OCI-LY3 (cell line): ENCODE results near the gene MX1.
A peak's percentile ranks its signal among the peaks of the same experiment; 100 is the strongest.

Experiments
- H2AFZ ChIP-seq: fragments of 200-600, 300-600 bp; shearing (Covaris generic); 2 replicates; pipeline ENCODE4 v1.6.0; 2014; ENCODE audit warnings: antibody characterized with exemption, low read depth, low read length
- H3K27ac ChIP-seq: fragments of 200-600, 300-600 bp; sonication (generic); 2 replicates; pipeline ENCODE4 v1.5.1; 2014; ENCODE audit warnings: mild to moderate bottlenecking, low read length, moderate library complexity, mixed read lengths
- H3K27me3 ChIP-seq: fragments of 200-600, 300-600 bp; sonication (generic); 2 replicates; pipeline ENCODE4 v1.6.1; 2014; ENCODE audit warnings: low read depth, low read length, mixed read lengths
- H3K36me3 ChIP-seq: fragments of 200-600, 300-600 bp; sonication (generic); replicated peaks from 2 replicates; pipeline ENCODE3; 2014; ENCODE audit warnings: low read depth, low read length, mixed read lengths
- H3K4me1 ChIP-seq: fragments of 300-600, 200-600 bp; sonication (generic); 2 replicates; pipeline ENCODE4 v1.6.1; 2014; ENCODE audit warnings: low read length, mixed read lengths
- H3K4me2 ChIP-seq: fragments of 200-600, 300-600 bp; sonication (generic); 2 replicates; pipeline ENCODE4 v1.6.1; 2014; ENCODE audit warnings: low read length, mixed read lengths
- H3K4me3 ChIP-seq: fragments of 300-600, 200-600 bp; sonication (generic); 2 replicates; pipeline ENCODE4 v1.5.1; 2014; ENCODE audit warnings: antibody characterized with exemption, mild to moderate bottlenecking, low read length, moderate library complexity
- H3K79me2 ChIP-seq: fragments of 300-600, 200-600 bp; shearing (Covaris generic); 2 replicates; pipeline ENCODE4 v1.6.1; 2014; ENCODE audit warnings: mild to moderate bottlenecking, low read length, mixed read lengths
- H3K9ac ChIP-seq: fragments of 300-600, 200-600 bp; shearing (Covaris generic); 2 replicates; pipeline ENCODE4 v1.6.0; 2014; ENCODE audit warnings: mild to moderate bottlenecking, low read length, moderate library complexity
- H3K9me3 ChIP-seq: fragments of 200-600, 300-600 bp; shearing (Covaris generic); 2 replicates; pipeline ENCODE4 v1.6.1; 2014; ENCODE audit warnings: low read length, mixed read lengths; ENCODE audit not compliant: insufficient read depth
- H4K20me1 ChIP-seq: fragments of 200-600, 300-600 bp; sonication (generic); 2 replicates; pipeline ENCODE4 v1.6.1; 2016; ENCODE audit warnings: low read length, mixed read lengths; ENCODE audit not compliant: insufficient read depth
- EZH2phosphoT487 ChIP-seq: fragments of 200-600 bp; shearing (Covaris generic); IDR thresholded peaks from 2 replicates; pipeline ENCODE4 v1.6.1; 2018; ENCODE audit warnings: antibody characterized with exemption, mixed run types, low read depth
- TF ChIP-seq, protein P1 (sequence below): fragments of 200-600, 300-600 bp; sonication (generic); IDR thresholded peaks from 2 replicates; pipeline ENCODE4 v1.5.1; 2014; ENCODE audit warnings: antibody characterized with exemption, low read length, low read depth

MX1 gene

DNA sequence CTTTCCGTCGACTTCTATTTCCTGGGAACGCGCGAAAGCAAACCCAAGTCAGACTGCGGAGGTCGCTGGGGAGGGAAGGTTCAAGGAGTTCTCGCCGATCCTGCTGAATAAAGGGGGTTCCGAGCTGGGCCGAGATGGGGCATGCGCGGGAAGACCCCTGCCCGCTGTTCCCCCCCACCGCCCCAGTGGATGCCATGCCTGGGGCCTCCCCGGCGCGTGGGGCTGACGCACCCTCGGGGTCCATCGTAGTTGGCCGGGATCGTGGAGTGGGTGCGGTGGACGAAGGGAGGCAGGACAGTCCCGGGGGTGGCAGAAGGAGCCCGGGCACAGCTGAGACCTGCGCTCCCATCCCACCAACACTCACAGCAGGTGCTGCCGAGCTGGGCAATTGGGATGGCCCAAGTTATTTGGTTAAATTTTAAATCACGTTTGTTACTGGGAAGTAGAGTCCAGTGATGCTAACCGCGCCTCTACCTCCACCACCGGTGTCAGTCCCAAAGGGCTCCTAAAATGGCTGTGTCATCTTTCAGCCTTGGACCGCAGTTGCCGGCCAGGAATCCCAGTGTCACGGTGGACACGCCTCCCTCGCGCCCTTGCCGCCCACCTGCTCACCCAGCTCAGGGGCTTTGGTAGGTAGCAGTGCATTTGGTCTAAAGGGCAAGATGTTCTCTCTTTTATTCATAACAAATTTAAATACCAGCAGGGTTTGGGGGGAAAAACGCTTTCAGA is 801 bp downstream of the MX1 start:
- Histone ChIP-seq H3K9ac (no peak overlapping the region), H3K27me3 (no peaks in the 10 kb centered on the region), H3K27ac (no peak overlapping the region)

DNA sequence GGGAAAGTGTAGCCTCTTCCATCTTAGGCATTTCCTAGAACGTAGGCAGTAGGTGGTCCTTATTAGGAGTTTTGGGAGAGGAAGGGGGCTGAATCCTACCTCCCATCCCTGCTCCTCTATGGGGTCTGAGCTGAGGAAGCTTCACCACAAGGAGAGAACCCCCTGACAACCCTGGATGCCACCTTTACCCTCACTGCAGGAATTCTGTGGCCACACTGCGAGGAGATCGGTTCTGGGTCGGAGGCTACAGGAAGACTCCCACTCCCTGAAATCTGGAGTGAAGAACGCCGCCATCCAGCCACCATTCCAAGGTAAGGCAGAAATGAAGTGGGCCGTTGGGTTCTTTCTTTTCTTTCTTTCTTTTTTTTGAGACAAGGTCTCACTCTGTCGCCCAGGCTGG is 1.5 kb downstream of the MX1 start:
- no peak overlapping the region for H3K4me2 ChIP-seq
- H3K36me3 ChIP-seq = no peaks in the 10 kb centered on the region
- no peak overlapping the region for H3K27ac ChIP-seq
- no peaks in the 10 kb centered on the region for H4K20me1 ChIP-seq
- H2AFZ ChIP-seq = no peak overlapping the region
- H3K79me2 ChIP-seq = no peaks in the 10 kb centered on the region
- no peak overlapping the region for H3K4me3 ChIP-seq
- peaks cover 10% of the 10 kb centered on the region; the same call in 1 of the 2 replicates for H3K4me1 ChIP-seq
- H3K9ac ChIP-seq = no peak overlapping the region
- H3K27me3 ChIP-seq = no peaks in the 10 kb centered on the region
- H3K9me3 ChIP-seq = no peaks in the 10 kb centered on the region
- TF ChIP-seq, protein P1, sequence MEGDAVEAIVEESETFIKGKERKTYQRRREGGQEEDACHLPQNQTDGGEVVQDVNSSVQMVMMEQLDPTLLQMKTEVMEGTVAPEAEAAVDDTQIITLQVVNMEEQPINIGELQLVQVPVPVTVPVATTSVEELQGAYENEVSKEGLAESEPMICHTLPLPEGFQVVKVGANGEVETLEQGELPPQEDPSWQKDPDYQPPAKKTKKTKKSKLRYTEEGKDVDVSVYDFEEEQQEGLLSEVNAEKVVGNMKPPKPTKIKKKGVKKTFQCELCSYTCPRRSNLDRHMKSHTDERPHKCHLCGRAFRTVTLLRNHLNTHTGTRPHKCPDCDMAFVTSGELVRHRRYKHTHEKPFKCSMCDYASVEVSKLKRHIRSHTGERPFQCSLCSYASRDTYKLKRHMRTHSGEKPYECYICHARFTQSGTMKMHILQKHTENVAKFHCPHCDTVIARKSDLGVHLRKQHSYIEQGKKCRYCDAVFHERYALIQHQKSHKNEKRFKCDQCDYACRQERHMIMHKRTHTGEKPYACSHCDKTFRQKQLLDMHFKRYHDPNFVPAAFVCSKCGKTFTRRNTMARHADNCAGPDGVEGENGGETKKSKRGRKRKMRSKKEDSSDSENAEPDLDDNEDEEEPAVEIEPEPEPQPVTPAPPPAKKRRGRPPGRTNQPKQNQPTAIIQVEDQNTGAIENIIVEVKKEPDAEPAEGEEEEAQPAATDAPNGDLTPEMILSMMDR = no peak
- no peak for TF ChIP-seq EZH2phosphoT487

More for the DNA sequence above, 801 bp downstream of the MX1 start:
- TF ChIP-seq EZH2phosphoT487 = no peak
- TF ChIP-seq, protein P1 = no peak
- no peaks in the 10 kb centered on the region for H3K36me3 ChIP-seq
- H3K79me2 ChIP-seq = no peaks in the 10 kb centered on the region
- no peaks in the 10 kb centered on the region for H4K20me1 ChIP-seq
- H2AFZ ChIP-seq = no peak overlapping the region
- peak overlapping the region; percentile 66 for H3K4me2 ChIP-seq
- peaks cover 10% of the 10 kb centered on the region; the same call in 1 of the 2 replicates for H3K4me1 ChIP-seq
- peak overlapping the region; percentile 67; the same call in 1 of the 2 replicates for H3K4me3 ChIP-seq
- no peaks in the 10 kb centered on the region for H3K9me3 ChIP-seq

DNA sequence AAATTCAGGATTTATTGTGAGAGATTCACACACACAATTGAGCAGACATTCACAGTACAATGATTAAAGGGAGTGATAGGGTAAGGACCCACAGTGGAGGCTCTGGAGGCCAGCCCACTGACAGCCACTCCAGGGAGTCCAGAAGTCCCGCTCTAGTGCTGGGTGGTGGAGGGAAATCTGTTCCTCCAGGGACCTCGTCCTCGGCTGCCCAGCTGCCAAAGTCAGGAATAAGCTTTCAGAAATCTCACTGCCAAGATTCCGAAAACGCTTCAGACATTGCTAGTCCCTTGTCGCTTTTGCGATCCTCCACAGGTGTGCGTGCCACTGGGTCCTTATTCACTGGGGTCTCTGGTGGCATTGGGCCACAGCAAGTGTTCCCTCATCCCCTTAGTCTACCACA is 2.3 kb downstream of the MX1 start:
- Histone ChIP-seq H3K27me3 (no peaks in the 10 kb centered on the region), H3K27ac (no peak overlapping the region), H3K79me2 (no peaks in the 10 kb centered on the region), H3K9ac (no peak overlapping the region), H2AFZ (no peak overlapping the region), H3K36me3 (no peaks in the 10 kb centered on the region), H3K4me3 (no peak overlapping the region), H3K4me1 (peaks cover 6% of the 10 kb centered on the region; the same call in 1 of the 2 replicates), H3K9me3 (no peaks in the 10 kb centered on the region), H3K4me2 (no peak overlapping the region), H4K20me1 (no peaks in the 10 kb centered on the region)
- TF ChIP-seq, protein P1 = no peak
- no peak for TF ChIP-seq EZH2phosphoT487

DNA sequence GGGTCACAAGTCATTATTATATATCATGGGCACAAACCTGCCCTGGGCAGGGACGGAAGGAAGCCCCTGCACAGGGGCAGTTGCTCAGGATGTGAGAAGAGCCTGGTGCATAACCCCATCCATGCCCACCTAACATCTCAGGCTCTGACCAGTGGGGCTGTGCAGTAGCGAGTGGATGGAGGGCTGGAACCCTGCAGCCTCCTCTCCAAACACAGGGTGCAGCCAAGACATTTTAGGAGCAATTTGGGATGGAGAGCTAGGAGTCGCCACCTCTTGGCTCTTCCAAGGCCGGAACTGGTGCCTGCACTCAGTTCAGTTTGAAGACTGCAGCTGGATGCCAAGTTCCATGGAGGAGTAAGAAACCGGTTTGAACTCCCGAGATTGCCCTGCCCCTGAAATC is 2.8 kb downstream of the MX1 start:
- Histone ChIP-seq H3K36me3 (no peaks in the 10 kb centered on the region), H2AFZ (no peak overlapping the region), H3K9me3 (no peaks in the 10 kb centered on the region), H4K20me1 (no peaks in the 10 kb centered on the region), H3K4me2 (no peak overlapping the region), H3K4me1 (0 out of 2 replicates have a peak, but pooled peaks cover 4% of the 10 kb centered on the region), H3K79me2 (no peaks in the 10 kb centered on the region), H3K27ac (no peak overlapping the region), H3K27me3 (no peaks in the 10 kb centered on the region), H3K9ac (no peak overlapping the region), H3K4me3 (no peak overlapping the region)
- TF ChIP-seq, protein P1 = no peak
- no peak for TF ChIP-seq EZH2phosphoT487
